Measurements from ENCODE around the gene IL5.

DNA sequence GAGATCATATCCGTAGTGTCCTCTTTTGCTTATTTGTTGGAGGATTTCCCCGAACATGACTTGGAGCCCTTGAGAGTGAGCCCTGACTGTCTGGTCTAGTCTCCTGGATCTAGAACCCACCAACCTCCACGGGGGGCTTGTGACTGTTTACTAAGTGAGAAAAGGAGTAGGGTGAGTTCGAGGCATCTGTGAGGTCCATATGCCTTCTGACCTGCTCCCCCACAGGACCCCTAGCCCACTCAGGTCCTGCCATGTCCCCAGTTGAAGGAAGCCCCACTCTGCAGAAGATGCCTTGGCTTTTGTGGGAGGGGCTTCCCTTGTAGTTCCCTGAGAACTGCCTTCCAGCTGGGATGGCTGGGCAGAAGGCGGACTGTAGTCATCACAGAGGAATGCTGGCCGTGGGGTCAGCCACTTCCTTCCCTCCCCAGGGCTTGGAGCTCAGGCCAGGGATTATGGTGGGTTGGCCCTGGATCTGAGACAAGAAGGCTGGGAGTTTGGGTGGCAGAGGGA, 45.8 kb downstream of the IL5 start:
- TF ChIP-seq, protein P1, sequence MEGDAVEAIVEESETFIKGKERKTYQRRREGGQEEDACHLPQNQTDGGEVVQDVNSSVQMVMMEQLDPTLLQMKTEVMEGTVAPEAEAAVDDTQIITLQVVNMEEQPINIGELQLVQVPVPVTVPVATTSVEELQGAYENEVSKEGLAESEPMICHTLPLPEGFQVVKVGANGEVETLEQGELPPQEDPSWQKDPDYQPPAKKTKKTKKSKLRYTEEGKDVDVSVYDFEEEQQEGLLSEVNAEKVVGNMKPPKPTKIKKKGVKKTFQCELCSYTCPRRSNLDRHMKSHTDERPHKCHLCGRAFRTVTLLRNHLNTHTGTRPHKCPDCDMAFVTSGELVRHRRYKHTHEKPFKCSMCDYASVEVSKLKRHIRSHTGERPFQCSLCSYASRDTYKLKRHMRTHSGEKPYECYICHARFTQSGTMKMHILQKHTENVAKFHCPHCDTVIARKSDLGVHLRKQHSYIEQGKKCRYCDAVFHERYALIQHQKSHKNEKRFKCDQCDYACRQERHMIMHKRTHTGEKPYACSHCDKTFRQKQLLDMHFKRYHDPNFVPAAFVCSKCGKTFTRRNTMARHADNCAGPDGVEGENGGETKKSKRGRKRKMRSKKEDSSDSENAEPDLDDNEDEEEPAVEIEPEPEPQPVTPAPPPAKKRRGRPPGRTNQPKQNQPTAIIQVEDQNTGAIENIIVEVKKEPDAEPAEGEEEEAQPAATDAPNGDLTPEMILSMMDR (IDR thresholded peaks at IDR 0.05; ENCODE audit: low read depth, low read length, poor library complexity, severe bottlenecking): no peak
- TF ChIP-seq EZH2phosphoT487 (IDR thresholded peaks at IDR 0.05; ENCODE audit: borderline replicate concordance, low read length): no peak
